Measurements from ENCODE around the gene DUS1L.

DUS1L gene

DNA sequence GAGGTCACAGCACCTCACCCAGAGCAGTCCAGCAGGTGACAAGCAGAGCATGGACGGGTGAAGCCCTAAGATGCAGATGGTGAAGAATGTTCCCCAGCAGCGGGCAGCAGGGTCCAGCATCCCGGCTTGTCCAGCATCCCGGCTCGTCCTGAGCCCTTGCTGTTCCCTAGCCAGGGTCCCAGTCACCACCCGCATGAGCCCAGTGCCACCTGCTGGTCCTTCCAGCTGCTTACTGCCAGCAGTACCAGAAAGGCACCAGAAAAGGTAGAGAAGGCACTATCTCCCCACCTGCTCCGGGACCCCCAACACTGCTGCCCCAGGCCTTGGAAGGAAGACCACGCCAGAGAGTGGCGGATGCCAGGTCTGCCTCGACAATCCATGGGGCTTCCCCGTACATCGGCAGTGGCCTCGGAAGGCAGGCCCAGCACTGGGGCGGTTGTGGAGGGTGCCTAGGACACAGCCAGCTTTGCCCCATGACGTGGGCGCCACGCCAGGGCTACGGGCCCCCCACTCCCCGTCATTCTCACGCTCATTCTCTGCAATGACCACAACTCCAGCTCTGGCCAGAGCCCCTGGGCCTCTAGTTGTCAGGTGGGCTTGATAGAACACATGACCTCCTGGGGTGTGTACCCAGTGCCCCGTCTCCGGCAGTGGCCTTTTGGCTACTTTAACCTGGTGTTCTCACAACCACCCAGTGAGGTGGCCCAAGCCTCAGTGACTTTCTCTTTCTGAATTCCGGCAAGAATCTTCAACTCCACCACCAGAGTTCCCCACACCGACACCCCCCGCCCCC lies 44.3 kb downstream of the DUS1L start:
- TF ChIP-seq, protein P1, sequence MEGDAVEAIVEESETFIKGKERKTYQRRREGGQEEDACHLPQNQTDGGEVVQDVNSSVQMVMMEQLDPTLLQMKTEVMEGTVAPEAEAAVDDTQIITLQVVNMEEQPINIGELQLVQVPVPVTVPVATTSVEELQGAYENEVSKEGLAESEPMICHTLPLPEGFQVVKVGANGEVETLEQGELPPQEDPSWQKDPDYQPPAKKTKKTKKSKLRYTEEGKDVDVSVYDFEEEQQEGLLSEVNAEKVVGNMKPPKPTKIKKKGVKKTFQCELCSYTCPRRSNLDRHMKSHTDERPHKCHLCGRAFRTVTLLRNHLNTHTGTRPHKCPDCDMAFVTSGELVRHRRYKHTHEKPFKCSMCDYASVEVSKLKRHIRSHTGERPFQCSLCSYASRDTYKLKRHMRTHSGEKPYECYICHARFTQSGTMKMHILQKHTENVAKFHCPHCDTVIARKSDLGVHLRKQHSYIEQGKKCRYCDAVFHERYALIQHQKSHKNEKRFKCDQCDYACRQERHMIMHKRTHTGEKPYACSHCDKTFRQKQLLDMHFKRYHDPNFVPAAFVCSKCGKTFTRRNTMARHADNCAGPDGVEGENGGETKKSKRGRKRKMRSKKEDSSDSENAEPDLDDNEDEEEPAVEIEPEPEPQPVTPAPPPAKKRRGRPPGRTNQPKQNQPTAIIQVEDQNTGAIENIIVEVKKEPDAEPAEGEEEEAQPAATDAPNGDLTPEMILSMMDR (IDR thresholded peaks at IDR 0.05; ENCODE audit: extremely low read depth, insufficient read depth, missing control alignments), result peak; percentile 66
- in situ Hi-C loops (cut with MboI; ENCODE audit: low pct_unique_long_range_greater_than_20kb, low sequenced_read_pairs, unreplicated experiment), result no loop called here
- peak; percentile 69 for DNase-seq (ENCODE audit: low spot score)

DNA sequence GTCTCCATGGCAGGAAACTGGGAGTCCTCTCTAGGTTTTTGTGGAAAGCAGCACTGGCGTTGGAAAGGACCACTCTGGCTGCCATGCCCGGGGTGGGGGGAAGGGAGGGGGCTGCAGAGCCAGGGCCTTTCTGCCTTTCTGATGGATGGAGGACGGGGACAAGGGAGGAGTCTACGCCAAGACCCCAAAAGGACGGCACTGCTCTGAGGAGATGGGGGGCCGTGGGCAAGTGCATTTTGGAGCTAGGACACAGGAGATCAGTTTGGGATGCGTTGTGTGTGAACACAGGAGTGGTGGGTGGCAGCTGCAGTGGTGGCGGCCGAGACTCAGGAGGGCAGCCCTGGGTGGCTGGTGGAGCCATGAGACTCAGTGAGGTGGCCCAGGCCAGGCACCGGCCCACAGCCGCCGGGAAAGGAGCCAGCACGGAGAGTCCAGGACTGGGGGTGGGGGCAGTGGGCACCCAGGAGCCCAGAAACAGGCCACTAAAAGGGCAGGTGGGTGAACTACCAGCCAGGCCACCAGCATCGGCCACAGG lies 45.0 kb downstream of the DUS1L start:
- DNase-seq (ENCODE audit: low spot score), result no peak
- TF ChIP-seq, protein P1 (IDR thresholded peaks at IDR 0.05; ENCODE audit: extremely low read depth, insufficient read depth, missing control alignments), result no peak
- in situ Hi-C loops (cut with MboI; ENCODE audit: low pct_unique_long_range_greater_than_20kb, low sequenced_read_pairs, unreplicated experiment), result no loop called here

DNA sequence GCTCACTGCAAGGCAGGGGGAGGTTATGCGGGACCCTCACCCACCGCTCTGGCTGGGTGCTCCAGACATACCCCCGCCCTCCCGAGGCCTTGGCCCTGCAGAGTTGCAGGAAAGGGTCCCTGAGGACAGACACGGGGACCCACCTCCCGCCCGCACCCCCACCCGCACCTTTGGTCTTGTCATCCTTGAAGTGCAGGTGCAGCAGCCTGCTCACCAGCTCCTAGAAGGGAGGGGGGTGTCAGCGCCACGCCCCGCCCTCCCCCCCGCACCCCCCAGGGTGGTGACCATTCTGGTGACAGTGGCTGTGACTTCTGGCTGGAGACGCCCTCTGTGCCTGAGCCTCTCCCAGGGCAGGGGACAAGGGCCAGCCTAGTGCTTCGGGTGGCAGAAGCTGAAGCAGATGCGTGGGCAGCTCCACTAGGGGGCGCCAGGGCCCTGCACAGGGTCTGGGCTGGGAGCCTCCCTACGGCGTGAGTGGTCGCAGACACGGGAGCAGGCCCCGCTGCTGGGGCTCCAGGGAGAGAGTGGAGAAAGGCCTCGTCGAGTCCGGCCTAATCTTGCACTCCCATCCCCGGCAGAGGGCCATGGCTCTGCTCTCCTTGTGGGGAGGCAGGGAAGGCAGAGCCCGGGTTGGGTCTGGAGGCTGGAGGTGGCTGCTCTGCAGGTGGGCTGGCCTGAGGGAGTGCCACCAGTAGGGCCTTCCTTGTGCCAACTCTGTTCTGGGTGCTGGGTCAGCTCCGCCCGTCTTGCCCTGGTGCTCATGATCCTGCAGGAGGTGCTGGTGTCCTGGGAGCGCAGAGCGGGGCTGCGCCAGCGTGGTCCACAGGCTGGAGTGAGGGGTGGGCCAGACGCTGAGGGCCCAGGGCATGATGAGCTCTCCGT lies 45.7 kb downstream of the DUS1L start:
- TF ChIP-seq, protein P1 (IDR thresholded peaks at IDR 0.05; ENCODE audit: extremely low read depth, insufficient read depth, missing control alignments), result peak; percentile 93
- in situ Hi-C loops (cut with MboI; ENCODE audit: low pct_unique_long_range_greater_than_20kb, low sequenced_read_pairs, unreplicated experiment), result no loop called here
- peak; percentile 87 for DNase-seq (ENCODE audit: low spot score)

DNA sequence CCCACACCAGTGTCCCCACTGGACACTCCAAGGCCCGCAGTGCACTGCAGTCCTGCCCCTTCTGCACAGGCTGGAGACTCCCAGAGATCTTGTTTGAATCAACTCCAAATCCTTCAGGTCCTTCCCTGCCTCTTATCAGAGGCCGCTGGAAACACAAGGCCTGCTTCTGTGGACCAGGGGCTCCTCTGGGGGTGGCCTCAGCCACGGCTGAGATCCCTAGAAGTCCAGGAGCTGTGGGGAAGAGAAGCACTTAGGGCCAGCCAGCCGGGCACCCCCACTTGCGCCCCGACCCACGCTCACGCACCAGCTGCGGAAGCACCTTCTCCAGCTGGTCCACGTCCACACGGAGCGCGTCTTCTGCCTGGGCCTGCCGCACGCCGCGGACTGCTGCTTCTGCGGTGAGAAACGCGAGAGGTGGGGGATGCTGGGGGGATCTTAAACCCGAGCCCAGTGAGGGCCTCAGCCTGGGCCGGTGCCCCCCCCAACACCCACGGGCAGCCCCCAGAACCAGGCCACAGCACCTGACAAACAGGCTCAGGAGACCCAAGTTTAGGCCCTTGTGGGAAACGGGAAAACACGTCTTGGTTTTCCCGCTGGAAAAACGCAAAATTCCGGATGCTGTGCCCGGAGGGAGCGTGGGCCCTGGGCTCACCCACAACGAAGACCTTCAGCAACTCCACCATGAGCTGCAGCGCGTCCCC lies 46.5 kb downstream of the DUS1L start:
- DNase-seq (ENCODE audit: low spot score), result no peak
- in situ Hi-C loops (cut with MboI; ENCODE audit: low pct_unique_long_range_greater_than_20kb, low sequenced_read_pairs, unreplicated experiment), result no loop called here
- TF ChIP-seq, protein P1 (IDR thresholded peaks at IDR 0.05; ENCODE audit: extremely low read depth, insufficient read depth, missing control alignments), result no peak

DNA sequence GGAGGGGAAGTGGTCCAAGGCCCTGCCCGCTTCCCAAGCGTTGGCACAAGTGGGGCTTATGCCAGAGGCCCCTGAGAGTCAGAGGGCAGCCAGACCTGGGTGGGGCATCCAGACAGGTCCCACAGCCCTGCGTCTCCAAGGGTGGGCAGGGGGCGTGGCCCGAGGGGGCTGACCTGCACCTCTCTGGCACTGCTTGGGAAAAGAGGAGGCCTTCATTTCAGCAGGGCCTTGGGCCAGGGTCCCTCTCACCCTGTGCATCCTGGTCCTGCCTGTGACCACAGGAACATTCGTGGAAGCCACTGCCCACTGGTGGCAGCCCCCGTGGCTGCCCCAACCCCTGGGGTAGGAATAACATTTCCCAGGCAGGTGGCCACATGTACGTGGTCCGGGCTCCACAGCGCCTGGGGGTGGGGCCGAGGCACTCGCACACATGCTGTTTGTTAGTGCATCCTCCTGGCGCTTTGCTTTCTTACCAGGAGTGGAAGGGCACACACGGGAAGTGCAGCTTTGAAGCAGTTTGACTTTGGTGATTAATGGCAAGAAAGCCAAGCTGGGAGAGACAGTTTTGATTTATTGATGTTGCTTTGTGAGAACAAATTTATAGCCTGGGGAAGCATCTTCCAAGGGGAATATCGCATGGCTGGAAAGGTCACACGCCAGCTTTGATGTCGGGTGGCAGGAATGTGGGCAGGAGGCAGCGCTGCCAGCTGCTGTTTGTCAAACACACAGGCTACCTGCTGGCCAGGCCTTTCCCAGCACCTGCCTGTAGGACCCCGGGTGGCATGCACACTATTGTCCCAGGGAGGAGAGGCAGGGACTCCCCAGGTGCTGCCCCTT lies 47.2 kb downstream of the DUS1L start:
- in situ Hi-C loops (cut with MboI; ENCODE audit: low pct_unique_long_range_greater_than_20kb, low sequenced_read_pairs, unreplicated experiment), result no loop called here
- no peak for DNase-seq (ENCODE audit: low spot score)
- TF ChIP-seq, protein P1 (IDR thresholded peaks at IDR 0.05; ENCODE audit: extremely low read depth, insufficient read depth, missing control alignments), result no peak

All from GM13977 (cell line).